GM12892 (cell line): ENCODE results near the gene PGAM1.

Experiments
- POLR2A ChIP-seq: IDR thresholded peaks from 2 replicates; pipeline ENCODE4 v1.6.1; 2011; ENCODE audit warnings: low read depth, low read length, control low read depth
- POLR2AphosphoS5 ChIP-seq: IDR thresholded peaks from 2 replicates; pipeline ENCODE4 v1.6.1; 2011; ENCODE audit warnings: low read depth, low read length, control low read depth
- TAF1 ChIP-seq: IDR thresholded peaks from 2 replicates; pipeline ENCODE4 v1.6.1; 2011; ENCODE audit warnings: low read depth, mild to moderate bottlenecking, control low read depth, low read length, borderline replicate concordance

GRCh38 chr10:97479939-97480338 lies 53.9 kb downstream of the PGAM1 start:
- TF ChIP-seq POLR2A, result no peak
- TF ChIP-seq POLR2AphosphoS5, result no peak
- TF ChIP-seq TAF1, result no peak
